Lower leg skin (tissue), 3 donors: Measurements from ENCODE around the gene NUP214.

Source experiments
- POLR2A ChIP-seq, 2 donors: fragments of 450-650 bp; IDR thresholded peaks; one replicate each; pipeline ENCODE4 v1.6.1; 2016 to 2017; ENCODE audit warnings: antibody characterized with exemption in 2 of 2, mild to moderate bottlenecking in 1 of 2, moderate library complexity in 1 of 2
- TF ChIP-seq, protein P1 (sequence below), 3 donors: fragments of 450-650 bp; IDR thresholded peaks; one replicate each; pipeline ENCODE4 v1.5.1; 2016; ENCODE audit warnings: antibody characterized with exemption in 3 of 3, mild to moderate bottlenecking in 3 of 3, moderate library complexity in 2 of 3

- TF ChIP-seq, protein P1, sequence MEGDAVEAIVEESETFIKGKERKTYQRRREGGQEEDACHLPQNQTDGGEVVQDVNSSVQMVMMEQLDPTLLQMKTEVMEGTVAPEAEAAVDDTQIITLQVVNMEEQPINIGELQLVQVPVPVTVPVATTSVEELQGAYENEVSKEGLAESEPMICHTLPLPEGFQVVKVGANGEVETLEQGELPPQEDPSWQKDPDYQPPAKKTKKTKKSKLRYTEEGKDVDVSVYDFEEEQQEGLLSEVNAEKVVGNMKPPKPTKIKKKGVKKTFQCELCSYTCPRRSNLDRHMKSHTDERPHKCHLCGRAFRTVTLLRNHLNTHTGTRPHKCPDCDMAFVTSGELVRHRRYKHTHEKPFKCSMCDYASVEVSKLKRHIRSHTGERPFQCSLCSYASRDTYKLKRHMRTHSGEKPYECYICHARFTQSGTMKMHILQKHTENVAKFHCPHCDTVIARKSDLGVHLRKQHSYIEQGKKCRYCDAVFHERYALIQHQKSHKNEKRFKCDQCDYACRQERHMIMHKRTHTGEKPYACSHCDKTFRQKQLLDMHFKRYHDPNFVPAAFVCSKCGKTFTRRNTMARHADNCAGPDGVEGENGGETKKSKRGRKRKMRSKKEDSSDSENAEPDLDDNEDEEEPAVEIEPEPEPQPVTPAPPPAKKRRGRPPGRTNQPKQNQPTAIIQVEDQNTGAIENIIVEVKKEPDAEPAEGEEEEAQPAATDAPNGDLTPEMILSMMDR (IDR thresholded peaks at IDR 0.05), result no peak
- TF ChIP-seq POLR2A (IDR thresholded peaks at IDR 0.05), result no peak
Measured at GRCh38 chr9:131236161-131236560, 110.8 kb downstream of the NUP214 start.
